Activated CD4-positive, alpha-beta T cell treated with anti-CD3 and anti-CD28 coated beads, Interleukin-10, Interleukin-2, amounts not matched to agents 100 ng/mL and 50 ng/mL, durations not matched to agents 16 hours and 8 hours (primary cell): ENCODE data around the gene SLC19A1.

Experiments
- DNase-seq: peaks from one replicate; pipeline ENCODE4 v3.0.0-alpha.2; 2020

Gene SLC19A1

GRCh38 chr21:45515241-45516061 is 26.8 kb downstream of the SLC19A1 start:
- no peak for DNase-seq

- DNase-seq: no peak
These were observed 27.8 kb downstream of the SLC19A1 start for GRCh38 chr21:45514311-45515021.

- no peak for DNase-seq
These were observed 28.4 kb downstream of the SLC19A1 start for GRCh38 chr21:45513741-45514310.

- peak; percentile 38 for DNase-seq
These were observed 29.1 kb downstream of the SLC19A1 start for GRCh38 chr21:45513003-45513717.

- DNase-seq: no peak
These were observed 29.6 kb downstream of the SLC19A1 start for GRCh38 chr21:45512626-45513002.

GRCh38 chr21:45511661-45512431 is 30.4 kb downstream of the SLC19A1 start:
- no peak for DNase-seq

GRCh38 chr21:45511007-45511406 is 31.2 kb downstream of the SLC19A1 start:
- DNase-seq: no peak

GRCh38 chr21:45510466-45510955 is 31.7 kb downstream of the SLC19A1 start:
- no peak for DNase-seq

- DNase-seq: no peak
These were observed 32.4 kb downstream of the SLC19A1 start for GRCh38 chr21:45509566-45510465.

- no peak for DNase-seq
These were observed 33.4 kb downstream of the SLC19A1 start for GRCh38 chr21:45508607-45509565.

GRCh38 chr21:45507888-45508508 is 34.2 kb downstream of the SLC19A1 start:
- DNase-seq: no peak

GRCh38 chr21:45507523-45507875 is 34.7 kb downstream of the SLC19A1 start:
- no peak for DNase-seq

- DNase-seq: no peak
These were observed 35.3 kb downstream of the SLC19A1 start for GRCh38 chr21:45506836-45507522.

- no peak for DNase-seq
These were observed 35.9 kb downstream of the SLC19A1 start for GRCh38 chr21:45506241-45506817.

- no peak for DNase-seq
These were observed 36.7 kb downstream of the SLC19A1 start for GRCh38 chr21:45505416-45506021.

- DNase-seq: no peak
These were observed 37.5 kb downstream of the SLC19A1 start for GRCh38 chr21:45504516-45505415.

GRCh38 chr21:45504021-45504515 is 38.2 kb downstream of the SLC19A1 start:
- no peak for DNase-seq
